Esophagus muscularis mucosa (tissue), 3 donors: ENCODE results near the gene OR6T1.

Experiments
- EP300 ChIP-seq: sonication (generic); formaldehyde crosslinking; IDR thresholded peaks from one replicate; pipeline ENCODE4 v1.6.1; 2017; ENCODE audit warnings: antibody characterized with exemption
- TF ChIP-seq, protein P1 (sequence below), 3 experiments: fragments of 200-600 bp in 2 of 3; fragments of 450-650 bp in 1 of 3; sonication (generic) in 2 of 3; IDR thresholded peaks; one replicate each; pipeline ENCODE4 v1.5.1; 2017 to 2019; ENCODE audit warnings: antibody characterized with exemption in 3 of 3, mild to moderate bottlenecking in 2 of 3, moderate library complexity in 1 of 3

DNA sequence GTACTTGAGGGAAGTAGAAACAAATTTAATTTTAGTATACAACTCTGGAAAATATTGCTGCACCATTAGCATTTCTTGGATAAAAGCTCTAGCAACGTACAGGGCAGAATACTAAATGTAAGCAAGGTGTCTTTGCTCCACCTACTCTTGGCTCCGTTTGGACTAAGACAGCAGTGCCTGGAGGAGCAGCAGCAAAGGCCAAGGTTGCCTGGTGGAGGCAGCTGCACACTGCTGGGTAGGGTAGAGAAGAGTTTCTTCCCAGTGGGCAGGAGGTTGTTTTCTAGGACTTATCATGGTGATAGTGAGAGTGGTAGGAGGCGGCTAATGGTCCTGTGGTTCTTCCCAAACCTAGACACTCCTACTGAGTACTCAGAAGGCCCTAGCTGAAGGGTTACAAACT lies 43.8 kb downstream of the OR6T1 start:
- TF ChIP-seq, protein P1, sequence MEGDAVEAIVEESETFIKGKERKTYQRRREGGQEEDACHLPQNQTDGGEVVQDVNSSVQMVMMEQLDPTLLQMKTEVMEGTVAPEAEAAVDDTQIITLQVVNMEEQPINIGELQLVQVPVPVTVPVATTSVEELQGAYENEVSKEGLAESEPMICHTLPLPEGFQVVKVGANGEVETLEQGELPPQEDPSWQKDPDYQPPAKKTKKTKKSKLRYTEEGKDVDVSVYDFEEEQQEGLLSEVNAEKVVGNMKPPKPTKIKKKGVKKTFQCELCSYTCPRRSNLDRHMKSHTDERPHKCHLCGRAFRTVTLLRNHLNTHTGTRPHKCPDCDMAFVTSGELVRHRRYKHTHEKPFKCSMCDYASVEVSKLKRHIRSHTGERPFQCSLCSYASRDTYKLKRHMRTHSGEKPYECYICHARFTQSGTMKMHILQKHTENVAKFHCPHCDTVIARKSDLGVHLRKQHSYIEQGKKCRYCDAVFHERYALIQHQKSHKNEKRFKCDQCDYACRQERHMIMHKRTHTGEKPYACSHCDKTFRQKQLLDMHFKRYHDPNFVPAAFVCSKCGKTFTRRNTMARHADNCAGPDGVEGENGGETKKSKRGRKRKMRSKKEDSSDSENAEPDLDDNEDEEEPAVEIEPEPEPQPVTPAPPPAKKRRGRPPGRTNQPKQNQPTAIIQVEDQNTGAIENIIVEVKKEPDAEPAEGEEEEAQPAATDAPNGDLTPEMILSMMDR (IDR thresholded peaks at IDR 0.05), result no peak
- TF ChIP-seq EP300, result no peak
